HG03432 (cell line): Measurements from ENCODE around the gene CENPP.

ENCODE experiments used
- ATAC-seq: cut with Tn5 transposase; IDR thresholded peaks from one replicate; pipeline ENCODE4 v1.9.1; 2021; ENCODE audit warnings: mild to moderate bottlenecking, moderate library complexity; ENCODE audit not compliant: unreplicated experiment

CENPP gene

GRCh38 chr9:92650839-92651621, 325.3 kb downstream of the CENPP start:
- no peak for ATAC-seq

GRCh38 chr9:92652461-92652860, 326.7 kb downstream of the CENPP start:
- ATAC-seq = no peak

- no peak for ATAC-seq
These were observed 328.9 kb downstream of the CENPP start for GRCh38 chr9:92654481-92655301.

- no peak for ATAC-seq
These were observed 329.6 kb downstream of the CENPP start for GRCh38 chr9:92655366-92655765.

- no peak for ATAC-seq
These were observed 330.3 kb downstream of the CENPP start for GRCh38 chr9:92655896-92656536.

GRCh38 chr9:92656537-92656925, 330.8 kb downstream of the CENPP start:
- no peak for ATAC-seq

GRCh38 chr9:92657296-92658094, 331.7 kb downstream of the CENPP start:
- ATAC-seq = no peak

GRCh38 chr9:92658176-92658575, 332.4 kb downstream of the CENPP start:
- no peak for ATAC-seq

- ATAC-seq = no peak
These were observed 332.9 kb downstream of the CENPP start for GRCh38 chr9:92658611-92659010.

- ATAC-seq = no peak
These were observed 333.8 kb downstream of the CENPP start for GRCh38 chr9:92659601-92660000.

- no peak for ATAC-seq
These were observed 334.5 kb downstream of the CENPP start for GRCh38 chr9:92660266-92660665.

GRCh38 chr9:92661127-92661526, 335.4 kb downstream of the CENPP start:
- ATAC-seq = no peak

- no peak for ATAC-seq
These were observed 336.0 kb downstream of the CENPP start for GRCh38 chr9:92661743-92662142.

GRCh38 chr9:92663126-92663525, 337.4 kb downstream of the CENPP start:
- no peak for ATAC-seq

GRCh38 chr9:92663951-92664350, 338.2 kb downstream of the CENPP start:
- no peak for ATAC-seq

- ATAC-seq = peak; percentile 39
These were observed 338.8 kb downstream of the CENPP start for GRCh38 chr9:92664394-92665152.

- ATAC-seq = no peak
These were observed 340.1 kb downstream of the CENPP start for GRCh38 chr9:92665836-92666235.

- ATAC-seq = no peak
These were observed 340.5 kb downstream of the CENPP start for GRCh38 chr9:92666236-92666635.

GRCh38 chr9:92666912-92667532, 341.3 kb downstream of the CENPP start:
- ATAC-seq = no peak
